GM21529 (cell line): ENCODE measurements around the gene LMOD2.
"Not testable (repeated sequence)": the region's sequence is repeated elsewhere in the genome, so short reads cannot be mapped to it uniquely, and the experiment has no call there.

Experiments used
- ATAC-seq: cut with Tn5 transposase; IDR thresholded peaks from one replicate; pipeline ENCODE4 v1.9.1; 2021; ENCODE audit not compliant: unreplicated experiment

The LMOD2 gene

GRCh38 chr7:123655614-123656013, at the start of gene LMOD2:
LMOD2 (plus strand) TSS chr7:123655866; CDS start chr7:123655964, 98 bp downstream.
- ATAC-seq: no peak

- no peak for ATAC-seq
Measured at GRCh38 chr7:123607423-123607975, 48.2 kb upstream of the LMOD2 start.

- ATAC-seq: no peak
Measured at GRCh38 chr7:123608991-123609882, 46.4 kb upstream of the LMOD2 start.

GRCh38 chr7:123609883-123610239, 45.8 kb upstream of the LMOD2 start:
- no peak for ATAC-seq

- ATAC-seq: no peak
Measured at GRCh38 chr7:123612024-123612423, 43.6 kb upstream of the LMOD2 start.

GRCh38 chr7:123615344-123615743, 40.3 kb upstream of the LMOD2 start:
- no peak for ATAC-seq

- ATAC-seq: no peak
Measured at GRCh38 chr7:123616223-123616622, 39.4 kb upstream of the LMOD2 start.

- no peak for ATAC-seq
Measured at GRCh38 chr7:123621707-123622106, 34.0 kb upstream of the LMOD2 start.

- ATAC-seq: no peak
Measured at GRCh38 chr7:123622660-123623386, 32.8 kb upstream of the LMOD2 start.

GRCh38 chr7:123624527-123625183, 31.0 kb upstream of the LMOD2 start:
- ATAC-seq: peak; percentile 94

- no peak for ATAC-seq
Measured at GRCh38 chr7:123625254-123625653, 30.4 kb upstream of the LMOD2 start.

- no peak for ATAC-seq
Measured at GRCh38 chr7:123627851-123628250, 27.8 kb upstream of the LMOD2 start.

- no peak for ATAC-seq
Measured at GRCh38 chr7:123628829-123629228, 26.8 kb upstream of the LMOD2 start.

- no peak for ATAC-seq
Measured at GRCh38 chr7:123629281-123629680, 26.4 kb upstream of the LMOD2 start.

- no peak for ATAC-seq
Measured at GRCh38 chr7:123632808-123633207, 22.9 kb upstream of the LMOD2 start.

GRCh38 chr7:123633553-123633952, 22.1 kb upstream of the LMOD2 start:
- ATAC-seq: no peak

GRCh38 chr7:123634011-123634573, 21.6 kb upstream of the LMOD2 start:
- ATAC-seq: not testable (repeated sequence)

GRCh38 chr7:123635551-123636359, 19.9 kb upstream of the LMOD2 start:
- ATAC-seq: peak; percentile 58

GRCh38 chr7:123637203-123637602, 18.5 kb upstream of the LMOD2 start:
- ATAC-seq: no peak

- ATAC-seq: no peak
Measured at GRCh38 chr7:123637878-123638277, 17.8 kb upstream of the LMOD2 start.
